Thyroid gland (tissue), 4 donors: ENCODE measurements around the gene PRR12.

Source experiments
- CTCF ChIP-seq, 6 experiments: fragments of 200-600 bp in 3 of 6; fragments of 450-650 bp in 3 of 6; sonication (generic) in 3 of 6; IDR thresholded peaks; one replicate each; pipeline ENCODE4 v1.5.1; 2016 to 2019; ENCODE audit warnings: antibody characterized with exemption in 6 of 6, mild to moderate bottlenecking in 2 of 6, inconsistent platforms in 1 of 6, moderate library complexity in 1 of 6
- POLR2A ChIP-seq, 2 donors: fragments of 450-650 bp; IDR thresholded peaks; one replicate each; pipeline ENCODE4 v1.6.1; 2017; ENCODE audit warnings: antibody characterized with exemption in 2 of 2, mild to moderate bottlenecking in 2 of 2, moderate library complexity in 1 of 2

DNA sequence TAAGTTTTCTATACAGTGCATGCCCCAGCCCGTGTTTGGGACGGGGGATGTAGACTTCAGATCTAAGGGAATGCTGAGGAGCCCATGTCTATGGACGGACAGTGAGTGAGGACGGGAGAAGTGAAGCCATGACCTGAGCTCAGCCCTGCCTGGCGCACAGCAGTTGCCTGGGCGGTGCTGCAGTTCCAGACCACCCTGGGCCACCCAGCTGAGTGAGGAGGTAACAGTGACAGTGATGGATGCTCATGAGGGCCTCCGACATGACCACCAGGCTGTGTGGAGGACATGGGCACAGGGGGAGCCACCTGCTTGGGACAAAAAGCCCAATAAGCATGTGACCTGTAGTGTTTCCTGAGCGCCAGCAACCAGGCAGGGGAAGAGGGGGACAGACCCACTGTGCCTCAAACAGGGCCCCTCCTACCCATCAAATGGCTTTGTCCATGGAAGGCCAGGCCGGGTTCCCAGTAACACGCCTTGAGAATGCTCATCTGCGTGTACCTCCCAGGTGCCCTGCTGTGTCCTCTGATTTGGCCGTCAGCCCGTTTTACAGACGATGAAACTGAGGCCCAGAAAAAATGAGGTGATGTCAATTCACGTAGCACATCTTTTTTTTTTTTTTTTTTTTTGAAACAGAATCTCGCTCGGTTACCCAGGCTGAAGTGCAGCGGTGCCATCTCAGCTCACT lies 33.2 kb upstream of the PRR12 start:
- TF ChIP-seq POLR2A (IDR thresholded peaks at IDR 0.05) (no peak), CTCF (IDR thresholded peaks at IDR 0.05) (no peak)
